HT-29 (cell line): ENCODE measurements around the gene HNRNPUL2. TPM values are rescaled to one million over a fixed set of nuclear protein-coding genes. Genes with fewer than 3 reads are reported as not detected.

Source experiments
- DNase-seq: peaks from one replicate; pipeline ENCODE4 v3.0.0-alpha.2; 2015; ENCODE audit warnings: low spot score
- small RNA-seq: library from RNA; depleted of rRNA; stranded (forward); fragments of <200 nt; gene quantifications from one replicate; pipeline ENCODE3, GENCODE V24; 2014
- total RNA-seq: library from RNA; depleted of rRNA; stranded (reverse); fragments of >200 nt; shearing (Covaris generic); gene quantifications from 2 replicates; pipeline ENCODE4 v1.2.3, GENCODE V29; 2014; rRNA removed

HNRNPUL2 gene
- total RNA-seq, 1 experiment from 2014 or later = 12.3 TPM

DNA sequence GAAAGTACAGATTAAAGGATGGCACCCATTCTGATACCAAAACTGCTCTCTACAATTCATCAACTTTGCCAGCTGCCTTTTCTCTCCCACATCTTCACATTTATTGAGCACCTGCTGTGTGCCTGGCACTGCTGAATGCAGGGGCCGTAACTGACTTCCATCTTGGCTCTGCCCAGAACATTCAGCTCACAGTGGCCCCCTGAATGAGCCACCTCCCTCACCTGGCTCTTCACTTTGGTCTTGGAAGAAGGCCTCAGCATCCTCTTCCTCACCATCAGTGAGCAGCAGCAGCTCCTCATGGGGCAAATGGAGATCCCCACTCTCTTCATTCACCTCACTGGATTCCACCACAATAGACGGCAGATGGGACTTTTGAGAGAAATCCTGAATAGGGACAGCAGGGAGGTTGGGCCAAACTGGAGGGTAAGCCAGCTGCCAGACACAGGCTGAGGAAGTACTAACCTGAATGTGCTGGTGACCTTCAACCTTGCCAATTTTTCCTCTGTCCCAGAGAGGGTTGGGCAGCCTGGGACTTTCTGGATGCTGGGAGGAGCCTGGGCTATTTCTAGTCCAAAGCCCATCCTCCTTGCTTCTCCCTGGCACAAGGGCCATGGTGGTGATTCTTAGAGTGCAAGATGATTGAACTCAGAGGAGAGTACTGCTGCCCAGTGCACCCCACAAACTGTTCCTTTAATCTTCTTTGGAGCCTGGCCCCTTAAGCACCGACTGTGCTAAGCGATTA, 57.7 kb downstream of the HNRNPUL2 start:
- DNase-seq = peak; percentile 69

- no peak for DNase-seq
Measured at GRCh38 chr11:62667460-62667859, 59.8 kb downstream of the HNRNPUL2 start.

DNA sequence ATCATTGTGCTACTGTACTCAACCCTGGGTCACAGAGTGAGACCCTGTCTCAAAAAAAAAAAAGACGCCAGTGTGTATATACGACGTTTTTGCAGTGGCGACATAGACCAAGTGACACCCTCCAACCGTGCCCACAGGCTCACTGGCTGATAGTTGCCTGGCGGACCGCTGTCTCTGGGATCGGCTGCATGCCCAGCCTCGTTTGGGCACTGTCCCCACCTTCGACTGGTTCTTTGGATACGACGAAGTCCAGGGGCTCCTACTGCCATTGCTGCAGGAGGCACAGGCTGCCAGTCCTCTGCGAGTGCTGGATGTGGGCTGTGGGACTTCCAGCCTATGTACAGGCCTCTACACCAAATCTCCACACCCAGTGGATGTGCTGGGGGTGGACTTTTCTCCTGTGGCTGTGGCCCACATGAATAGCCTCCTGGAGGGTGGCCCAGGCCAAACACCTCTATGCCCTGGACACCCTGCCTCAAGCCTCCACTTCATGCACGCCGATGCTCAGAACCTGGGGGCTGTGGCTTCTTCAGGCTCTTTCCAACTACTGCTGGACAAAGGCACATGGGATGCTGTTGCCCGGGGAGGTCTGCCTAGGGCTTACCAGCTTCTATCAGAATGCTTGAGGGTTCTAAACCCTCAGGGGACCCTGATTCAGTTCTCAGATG, 60.9 kb downstream of the HNRNPUL2 start:
- no peak for DNase-seq

- DNase-seq = peak; percentile 73
Measured at GRCh38 chr11:62665599-62666258, 61.5 kb downstream of the HNRNPUL2 start.

DNA sequence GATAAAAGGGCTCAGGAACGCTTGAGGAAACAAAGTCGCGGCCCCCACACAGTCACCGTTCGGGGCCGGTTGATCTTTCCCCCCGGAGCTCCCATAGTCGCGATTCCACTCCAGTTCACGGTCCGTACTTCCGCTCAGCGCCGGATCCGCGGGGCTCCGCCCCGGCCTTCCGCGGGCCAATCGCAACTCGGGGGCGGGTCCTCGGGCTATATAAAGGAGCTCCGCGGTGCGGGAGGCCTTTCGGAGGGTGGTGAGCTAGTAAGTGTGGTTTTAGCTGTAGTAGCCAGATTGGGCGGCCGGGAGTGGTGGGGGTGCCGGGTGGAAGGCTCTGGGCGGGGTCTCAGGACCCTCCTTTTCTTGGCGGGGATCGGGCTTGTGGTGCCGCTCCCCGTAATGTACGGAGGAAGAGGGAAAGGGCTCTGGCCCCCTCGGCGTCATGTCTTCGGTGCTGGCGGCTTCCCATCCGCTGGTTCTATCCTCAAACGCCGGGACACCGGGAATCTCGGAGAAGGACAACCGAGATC, 62.1 kb downstream of the HNRNPUL2 start, which contains the start of the genes C11orf98 and CSKMT:
Gene C11orf98, minus strand, starts transcription at position 136 of the 524 bp plus-strand sequence. Its CDS starts 41 bp downstream, at position 95.
Gene CSKMT, plus strand, starts transcription at position 238 of the 524 bp plus-strand sequence. CDS start 568 bp downstream, outside the sequence.
- DNase-seq = peak; percentile 95

DNA sequence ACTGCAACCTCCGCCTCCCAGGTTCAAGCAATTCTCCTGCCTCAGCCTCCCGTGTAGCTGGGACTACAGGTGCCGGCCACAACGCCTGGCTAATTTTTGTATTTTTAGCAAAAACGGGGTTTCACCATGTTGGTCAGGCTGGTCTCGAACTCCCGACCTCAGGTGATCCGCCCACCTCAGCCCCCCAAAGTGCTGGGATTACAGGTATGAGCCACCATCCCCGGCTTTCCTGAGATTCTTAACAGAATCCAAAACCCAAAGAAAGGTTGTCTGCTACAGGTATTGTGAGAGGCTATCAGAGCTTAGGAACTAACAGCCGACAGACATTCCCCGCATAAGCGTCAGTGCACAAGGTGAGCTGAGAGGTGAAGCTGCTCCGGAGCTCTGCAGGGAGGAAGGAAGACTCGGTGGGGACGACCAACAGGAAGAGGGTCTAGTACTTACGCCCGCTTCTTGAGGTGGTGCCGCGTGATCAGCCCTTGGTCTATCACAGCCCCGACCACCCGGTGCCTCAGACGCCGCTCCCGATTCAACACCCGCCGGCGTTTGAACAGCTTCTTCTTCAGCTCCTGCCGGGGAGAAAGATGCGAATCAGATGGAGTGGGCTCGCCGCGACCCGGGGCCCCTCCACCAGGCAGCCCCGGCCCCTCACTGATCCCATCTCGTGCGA, 62.7 kb downstream of the HNRNPUL2 start:
- DNase-seq = peak; percentile 78

Small RNA genes lying within 50 kb of the gene (small RNA-seq; reads per million reads assigned to genes)
- not detected for gene SNORA57

Other genes starting within 250 kb of the HNRNPUL2 start
- 281 and 282 TPM in 2 replicates for gene AHNAK, start 180.7 kb downstream of the HNRNPUL2 start, total RNA-seq
- gene EEF1G, start 153.6 kb downstream of the HNRNPUL2 start, total RNA-seq = 1,888 and 1,945 TPM in 2 replicates
- 19.3 and 25.1 TPM in 2 replicates for gene TUT1, start 135.9 kb downstream of the HNRNPUL2 start, total RNA-seq
- gene MTA2, start 125.6 kb downstream of the HNRNPUL2 start, total RNA-seq = 223 and 229 TPM in 2 replicates
- 72.3 and 72.5 TPM in 2 replicates for gene EML3, start 114.7 kb downstream of the HNRNPUL2 start, total RNA-seq
- gene ROM1, start 114.2 kb downstream of the HNRNPUL2 start, total RNA-seq = 10.9 and 13.6 TPM in 2 replicates
- 63.1 and 82.8 TPM in 2 replicates for gene B3GAT3, start 105.5 kb downstream of the HNRNPUL2 start, total RNA-seq
- 257 and 314 TPM in 2 replicates for gene GANAB, start 80.8 kb downstream of the HNRNPUL2 start, total RNA-seq
- gene INTS5, start 74.2 kb downstream of the HNRNPUL2 start, total RNA-seq = 44.6 and 47.4 TPM in 2 replicates
- 272 and 322 TPM in 2 replicates for gene C11orf98, start 62.2 kb downstream of the HNRNPUL2 start, total RNA-seq
- gene CSKMT, start 62.1 kb downstream of the HNRNPUL2 start, total RNA-seq = 24.5 and 25.2 TPM in 2 replicates
- gene UQCC3, start 55.8 kb downstream of the HNRNPUL2 start, total RNA-seq = 124 and 141 TPM in 2 replicates
- gene LBHD1, start 55.2 kb downstream of the HNRNPUL2 start, total RNA-seq = 11.3 and 13.3 TPM in 2 replicates
- 247 and 265 TPM in 2 replicates for gene UBXN1, start 48.4 kb downstream of the HNRNPUL2 start, total RNA-seq
- gene LRRN4CL, start 37.9 kb downstream of the HNRNPUL2 start, total RNA-seq = 0.50 TPM in 1 of 2 replicates, not detected in the other
- gene BSCL2, start 20.0 kb downstream of the HNRNPUL2 start, total RNA-seq = 147 and 161 TPM in 2 replicates
- not detected in 2 replicates for gene GNG3, start 19.8 kb downstream of the HNRNPUL2 start, total RNA-seq
- 32.4 and 45.5 TPM in 2 replicates for gene TTC9C, start 1.0 kb upstream of the HNRNPUL2 start, total RNA-seq
- gene ZBTB3, start 26.7 kb upstream of the HNRNPUL2 start, total RNA-seq = 10.6 and 13.1 TPM in 2 replicates
- 138 and 141 TPM in 2 replicates for gene POLR2G, start 34.1 kb upstream of the HNRNPUL2 start, total RNA-seq
- gene TAF6L, start 43.9 kb upstream of the HNRNPUL2 start, total RNA-seq = 57.9 and 71.7 TPM in 2 replicates
- gene TMEM179B, start 59.9 kb upstream of the HNRNPUL2 start, total RNA-seq = 87.6 and 114 TPM in 2 replicates
- gene TMEM223, start 64.5 kb upstream of the HNRNPUL2 start, total RNA-seq = 77.3 and 79.3 TPM in 2 replicates
- gene NXF1, start 78.0 kb upstream of the HNRNPUL2 start, total RNA-seq = 24.4 and 31.7 TPM in 2 replicates
- 64.6 and 80.6 TPM in 2 replicates for gene STX5, start 104.6 kb upstream of the HNRNPUL2 start, total RNA-seq
- 0.61 TPM in 1 of 2 replicates, not detected in the other for gene TEX54, start 105.4 kb upstream of the HNRNPUL2 start, total RNA-seq
- 183 and 191 TPM in 2 replicates for gene WDR74, start 112.1 kb upstream of the HNRNPUL2 start, total RNA-seq
- 418 and 438 TPM in 2 replicates for gene SLC3A2, start 153.4 kb upstream of the HNRNPUL2 start, total RNA-seq
- gene CHRM1, start 193.9 kb upstream of the HNRNPUL2 start, total RNA-seq = 0.18 TPM in 1 of 2 replicates, not detected in the other